Ecto neural progenitor cell (in vitro differentiated cells): Measurements from ENCODE around the gene ZNF550.
"Not testable (repeated sequence)": the region's sequence is repeated elsewhere in the genome, so short reads cannot be mapped to it uniquely, and the experiment has no call there.

Experiments used
- DNase-seq: peaks from one replicate; pipeline ENCODE4 v3.0.0-alpha.2; 2018; ENCODE audit warnings: low spot score

The ZNF550 gene

DNA sequence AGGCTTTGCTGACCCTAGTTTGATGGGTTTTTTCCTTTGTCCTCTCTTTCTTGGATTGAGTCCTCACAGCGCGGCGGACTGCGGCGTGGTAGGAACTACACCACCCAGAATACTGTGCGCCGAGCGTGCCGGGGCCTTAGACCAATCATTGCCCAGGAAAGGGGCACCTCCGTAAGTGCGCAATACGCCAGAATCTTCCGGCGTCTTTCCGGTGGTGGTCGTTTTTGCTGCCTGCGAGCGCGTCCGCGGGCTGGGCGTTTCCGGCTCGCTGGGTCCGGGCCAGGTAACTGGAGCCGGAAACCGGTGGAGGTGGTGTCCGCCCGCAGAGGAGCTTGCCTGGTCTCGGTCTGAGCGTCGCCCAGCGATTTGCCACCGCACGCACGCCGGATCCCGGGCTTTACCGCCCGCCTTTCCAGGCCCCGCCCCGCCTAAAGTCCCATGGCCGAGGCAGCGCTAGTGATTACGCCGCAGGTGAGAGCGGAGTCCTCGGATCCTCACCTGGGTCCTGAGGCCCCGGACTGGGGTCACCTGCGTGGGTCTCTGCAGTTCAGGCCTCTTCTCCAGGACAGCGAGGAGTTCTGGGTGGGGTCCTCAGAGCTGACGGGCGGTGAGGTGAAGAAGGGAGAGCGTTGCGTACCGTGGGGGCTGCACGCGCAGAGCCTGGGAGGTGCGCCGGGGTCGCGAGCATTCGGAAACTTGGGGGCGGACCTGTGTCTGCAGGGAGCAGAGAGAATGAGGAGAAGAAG lies 32.4 kb downstream of the ZNF550 start, which contains the start of gene ZNF549:
ZNF549 (plus strand) TSS at position 221 of the 746 bp plus-strand sequence; CDS start at position 439, 218 bp downstream.
- DNase-seq, result peak; percentile 91

DNA sequence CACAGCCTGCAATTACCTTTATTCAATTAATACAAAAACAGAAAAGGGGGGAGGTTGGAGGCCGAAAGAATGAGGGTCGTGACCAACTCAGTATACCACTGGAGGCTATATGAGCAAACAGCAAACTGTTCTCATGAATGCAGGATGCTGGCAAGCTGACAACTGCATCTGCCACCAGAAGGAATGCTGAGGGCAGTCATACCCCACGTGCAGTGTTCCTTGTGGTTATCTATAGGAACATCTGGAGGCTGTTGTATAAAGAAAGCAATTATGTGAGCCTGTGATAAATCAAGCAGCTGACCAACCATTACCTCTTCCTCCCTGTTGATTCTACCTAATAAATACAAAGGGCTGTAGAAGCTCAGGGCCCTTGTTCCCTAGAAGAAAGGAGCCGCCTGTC lies 41.6 kb downstream of the ZNF550 start:
- not testable (repeated sequence) for DNase-seq

GRCh38 chr19:57515255-57515654 lies 44.4 kb downstream of the ZNF550 start:
- no peak for DNase-seq

GRCh38 chr19:57512845-57513244 lies 46.8 kb downstream of the ZNF550 start:
- no peak for DNase-seq

- DNase-seq, result no peak
These were observed 48.2 kb downstream of the ZNF550 start for GRCh38 chr19:57511484-57511883.

- DNase-seq, result no peak
These were observed 53.5 kb downstream of the ZNF550 start for GRCh38 chr19:57506163-57506562.

DNA sequence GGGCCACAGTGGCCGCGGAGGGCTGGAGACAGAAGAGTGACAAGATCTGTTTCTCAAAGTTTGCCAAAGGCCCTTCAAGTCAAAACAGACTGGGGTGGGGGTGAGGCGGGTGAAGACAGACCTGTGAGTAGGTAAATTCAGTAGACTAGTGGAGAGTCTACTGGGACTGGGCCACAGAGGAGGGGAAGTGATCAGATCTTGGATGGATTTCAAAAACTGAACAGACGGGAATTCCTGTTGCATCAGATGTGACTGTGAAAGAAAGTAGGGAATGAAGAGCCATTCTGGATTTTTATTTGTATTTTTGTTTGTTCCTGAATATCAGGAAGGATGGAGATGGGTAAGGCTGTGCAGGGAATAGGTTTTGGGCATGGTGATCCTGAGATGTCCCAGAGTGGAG lies 59.3 kb downstream of the ZNF550 start:
- DNase-seq, result not testable (repeated sequence)

DNA sequence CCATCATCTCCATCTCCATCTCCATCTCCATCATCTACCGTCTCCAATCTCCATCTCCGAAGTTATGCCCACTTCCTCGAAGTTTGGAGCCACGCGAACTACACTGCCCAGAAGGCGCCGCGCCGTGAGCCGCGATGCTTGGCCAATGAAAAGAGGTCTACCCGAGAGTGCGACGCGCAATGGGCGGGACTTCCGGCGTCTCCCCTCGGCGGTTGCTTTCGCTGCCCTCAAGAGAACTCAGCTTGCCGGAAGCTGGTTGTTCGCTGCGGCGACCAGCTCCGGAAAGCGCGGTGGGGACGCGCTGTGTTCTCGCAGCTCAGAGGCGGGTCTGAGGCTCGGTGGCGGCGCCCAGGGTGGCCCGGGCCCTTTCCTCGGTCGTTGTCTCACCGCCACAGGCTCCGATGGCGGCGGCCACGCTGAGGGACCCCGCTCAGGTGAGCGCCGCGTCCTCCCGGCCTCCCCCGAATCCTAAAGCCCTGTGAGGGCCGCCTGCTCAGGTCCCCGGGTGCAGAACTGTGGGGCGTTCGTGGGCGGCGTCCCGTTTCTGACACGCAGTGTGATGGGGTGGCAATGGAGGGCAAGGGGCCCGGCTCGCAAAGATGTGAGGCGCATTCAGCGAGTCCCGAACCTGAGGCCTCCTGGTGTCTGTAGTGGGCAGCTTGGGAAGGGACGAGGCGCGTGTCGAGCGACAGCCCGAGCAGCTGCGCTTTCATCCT lies 59.8 kb downstream of the ZNF550 start, which contains the start of gene ZNF773:
ZNF773 (plus strand) TSS at position 259 of the 716 bp plus-strand sequence; CDS start at position 402, 143 bp downstream.
- peak; percentile 94 for DNase-seq

- DNase-seq, result not testable (repeated sequence)
These were observed 60.4 kb downstream of the ZNF550 start for GRCh38 chr19:57499332-57499679.

DNA sequence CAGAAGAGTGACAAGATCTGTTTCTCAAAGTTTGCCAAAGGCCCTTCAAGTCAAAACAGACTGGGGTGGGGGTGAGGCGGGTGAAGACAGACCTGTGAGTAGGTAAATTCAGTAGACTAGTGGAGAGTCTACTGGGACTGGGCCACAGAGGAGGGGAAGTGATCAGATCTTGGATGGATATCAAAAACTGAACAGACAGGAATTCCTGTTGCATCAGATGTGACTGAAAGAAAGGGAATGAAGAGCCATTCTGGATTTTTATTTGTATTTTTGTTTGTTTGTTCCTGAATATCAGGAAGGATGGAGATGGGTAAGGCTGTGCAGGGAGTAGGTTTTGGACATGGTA lies 71.4 kb downstream of the ZNF550 start:
- DNase-seq, result not testable (repeated sequence)

DNA sequence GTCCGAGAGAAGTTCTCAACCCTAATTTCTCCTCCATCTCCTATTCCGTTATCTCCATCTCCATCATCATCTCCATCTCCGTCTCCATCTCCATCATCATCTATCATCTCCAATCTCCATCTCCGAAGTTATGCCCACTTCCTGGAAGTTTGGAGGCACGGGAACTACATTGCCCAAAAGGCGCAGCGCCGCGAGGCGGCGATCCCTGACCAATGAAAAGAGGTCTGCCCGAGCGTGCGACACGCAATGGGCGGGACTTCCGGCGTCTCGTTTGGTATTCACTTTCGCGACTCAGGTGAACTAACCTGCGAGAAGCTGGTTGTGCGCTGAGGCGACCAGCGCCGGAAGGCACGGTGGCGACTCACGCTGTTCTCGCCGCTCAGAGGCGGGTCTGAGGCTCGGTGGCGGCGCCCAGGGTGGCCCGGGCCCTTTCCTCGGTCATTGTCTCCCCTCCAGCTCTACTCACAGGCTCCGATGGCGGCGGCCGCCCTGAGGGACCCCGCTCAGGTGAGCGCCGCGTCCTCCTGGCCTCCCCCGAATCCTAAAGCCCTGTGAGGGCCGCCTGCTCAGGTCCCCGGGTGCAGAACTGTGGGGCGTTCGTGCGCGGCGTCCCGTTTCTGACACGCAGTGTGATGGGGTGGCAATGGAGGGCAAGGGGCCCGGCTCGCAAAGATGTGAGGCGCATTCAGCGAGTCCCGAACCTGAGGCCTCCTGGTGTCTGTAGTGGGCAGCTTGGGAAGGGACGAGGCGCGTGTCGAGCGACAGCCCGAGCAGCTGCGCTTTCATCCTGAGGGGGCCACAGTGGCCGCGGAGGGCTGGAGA lies 72.0 kb downstream of the ZNF550 start, which contains the start of gene ZNF419:
ZNF419 (plus strand) TSS at position 274 of the 822 bp plus-strand sequence; CDS start at position 475, 201 bp downstream.
- peak; percentile 91 for DNase-seq
